Parathyroid adenoma (tissue), 2 donors: ENCODE measurements around the gene KCND1.
A peak's percentile ranks its signal among the peaks of the same experiment; 100 is the strongest.

Source experiments
- H2AFZ ChIP-seq: fragments of 300-600 bp; sonication (generic); one replicate; pipeline ENCODE4 v1.7.0; 2017; ENCODE audit warnings: antibody characterized with exemption, mild to moderate bottlenecking
- H3K27ac ChIP-seq: fragments of 300-600 bp; sonication (generic); one replicate; pipeline ENCODE4 v1.7.0; 2017
- H3K27me3 ChIP-seq: fragments of 300-600 bp; sonication (generic); one replicate; pipeline ENCODE4 v1.7.0; 2017; ENCODE audit warnings: low read length; ENCODE audit not compliant: control insufficient read depth, insufficient read depth
- H3K36me3 ChIP-seq: fragments of 300-600 bp; sonication (generic); one replicate; pipeline ENCODE4 v1.7.0; 2017; ENCODE audit warnings: low read length; ENCODE audit not compliant: control insufficient read depth, insufficient read depth
- H3K4me1 ChIP-seq: fragments of 300-600 bp; sonication (generic); one replicate; pipeline ENCODE4 v1.7.0; 2017; ENCODE audit warnings: control low read depth
- H3K4me2 ChIP-seq: fragments of 300-600 bp; sonication (generic); one replicate; pipeline ENCODE4 v1.7.0; 2017; ENCODE audit warnings: low read length
- H3K4me3 ChIP-seq: fragments of 300-600 bp; sonication (generic); one replicate; pipeline ENCODE4 v1.7.0; 2017; ENCODE audit warnings: low read depth, low read length
- H3K79me2 ChIP-seq: fragments of 300-600 bp; sonication (generic); one replicate; pipeline ENCODE4 v1.7.0; 2017; ENCODE audit warnings: control low read depth
- H3K9ac ChIP-seq: fragments of 300-600 bp; sonication (generic); one replicate; pipeline ENCODE4 v1.7.0; 2017; ENCODE audit warnings: mild to moderate bottlenecking
- H3K9me3 ChIP-seq: fragments of 300-600 bp; sonication (generic); one replicate; pipeline ENCODE4 v1.7.0; 2017; ENCODE audit warnings: low read length; ENCODE audit not compliant: control insufficient read depth
- TF ChIP-seq, protein P1 (sequence below): fragments of 300-600 bp; sonication (generic); IDR thresholded peaks from one replicate; pipeline ENCODE4 v1.7.0; 2017; ENCODE audit warnings: antibody characterized with exemption, mild to moderate bottlenecking
- donor health status: primary hyperparathyroidism.

The KCND1 gene

DNA sequence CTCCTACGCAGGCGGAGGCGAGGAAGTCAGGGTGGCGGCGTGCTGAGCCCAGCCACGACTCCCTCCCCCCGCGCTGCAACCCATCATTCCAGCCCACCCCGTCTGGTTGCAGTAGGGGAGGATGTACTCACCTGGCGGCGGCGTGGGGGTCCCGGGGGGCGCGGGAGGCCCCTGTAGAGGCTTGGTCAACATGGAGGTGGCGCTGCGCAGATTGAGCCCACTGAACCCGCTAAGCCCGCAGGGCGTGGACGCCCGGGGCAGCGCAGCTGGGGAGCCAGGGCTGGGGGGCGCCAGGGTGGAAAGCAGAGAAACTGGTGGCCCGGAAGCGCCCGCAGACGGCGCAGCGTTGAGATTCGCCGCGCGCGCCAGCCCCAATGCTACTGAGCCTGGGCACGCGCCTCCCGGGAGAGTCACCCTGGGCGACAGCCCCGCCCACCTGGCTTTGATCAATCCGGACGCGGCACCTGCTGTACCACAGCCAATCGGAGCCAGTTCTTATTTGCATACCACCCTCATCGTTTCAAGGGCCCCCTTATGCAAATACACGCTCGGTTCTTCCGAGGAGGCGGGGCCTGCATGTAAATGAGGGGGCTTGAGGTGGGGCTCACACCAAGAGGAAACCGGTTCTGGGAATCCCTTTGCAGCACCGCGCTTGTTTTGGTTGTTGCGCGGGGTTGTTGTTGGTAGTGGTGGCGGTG lies 52.9 kb downstream of the KCND1 start, which contains the start of gene PIM2:
PIM2 (minus strand) TSS at position 382 of the 698 bp plus-strand sequence; CDS start at position 192, 190 bp downstream.
- Histone ChIP-seq H3K27me3 (no peaks in the 10 kb centered on the region), H3K27ac (peak within 1 kb of the TSS; percentile 84), H3K36me3 (no peaks in the 10 kb centered on the region), H3K79me2 (no peaks in the 10 kb centered on the region), H3K9ac (peak within 1 kb of the TSS; percentile 50), H3K4me3 (peak within 1 kb of the TSS; percentile 68), H3K9me3 (no peaks in the 10 kb centered on the region), H3K4me1 (peaks cover 6% of the 10 kb centered on the region), H2AFZ (peak within 1 kb of the TSS; percentile 79), H3K4me2 (peak within 1 kb of the TSS; percentile 79)
- TF ChIP-seq, protein P1, sequence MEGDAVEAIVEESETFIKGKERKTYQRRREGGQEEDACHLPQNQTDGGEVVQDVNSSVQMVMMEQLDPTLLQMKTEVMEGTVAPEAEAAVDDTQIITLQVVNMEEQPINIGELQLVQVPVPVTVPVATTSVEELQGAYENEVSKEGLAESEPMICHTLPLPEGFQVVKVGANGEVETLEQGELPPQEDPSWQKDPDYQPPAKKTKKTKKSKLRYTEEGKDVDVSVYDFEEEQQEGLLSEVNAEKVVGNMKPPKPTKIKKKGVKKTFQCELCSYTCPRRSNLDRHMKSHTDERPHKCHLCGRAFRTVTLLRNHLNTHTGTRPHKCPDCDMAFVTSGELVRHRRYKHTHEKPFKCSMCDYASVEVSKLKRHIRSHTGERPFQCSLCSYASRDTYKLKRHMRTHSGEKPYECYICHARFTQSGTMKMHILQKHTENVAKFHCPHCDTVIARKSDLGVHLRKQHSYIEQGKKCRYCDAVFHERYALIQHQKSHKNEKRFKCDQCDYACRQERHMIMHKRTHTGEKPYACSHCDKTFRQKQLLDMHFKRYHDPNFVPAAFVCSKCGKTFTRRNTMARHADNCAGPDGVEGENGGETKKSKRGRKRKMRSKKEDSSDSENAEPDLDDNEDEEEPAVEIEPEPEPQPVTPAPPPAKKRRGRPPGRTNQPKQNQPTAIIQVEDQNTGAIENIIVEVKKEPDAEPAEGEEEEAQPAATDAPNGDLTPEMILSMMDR, result no peak

DNA sequence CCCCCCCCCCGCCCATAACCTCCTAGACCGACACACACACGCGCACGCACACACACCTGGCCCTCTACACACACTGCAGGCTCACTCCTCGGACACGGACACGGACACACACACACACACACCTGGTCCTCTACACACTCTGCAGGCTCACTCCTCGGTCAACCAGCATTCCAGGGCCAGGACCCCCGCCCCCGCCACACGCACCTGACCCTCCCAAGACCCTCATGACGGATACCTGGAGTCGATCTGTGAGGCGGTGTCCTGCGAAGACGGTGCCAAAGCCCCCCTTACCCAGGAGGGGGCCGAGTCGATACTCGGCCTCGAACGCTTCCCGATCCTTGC lies 53.4 kb downstream of the KCND1 start:
- peaks cover 6% of the 10 kb centered on the region for H3K4me1 ChIP-seq
- H3K79me2 ChIP-seq, result no peaks in the 10 kb centered on the region
- H3K9ac ChIP-seq, result peak overlapping the region; percentile 50
- peak overlapping the region; percentile 79 for H2AFZ ChIP-seq
- TF ChIP-seq, protein P1, result no peak
- peak overlapping the region; percentile 79 for H3K4me2 ChIP-seq
- peak overlapping the region; percentile 84 for H3K27ac ChIP-seq
- H3K4me3 ChIP-seq, result peak overlapping the region; percentile 68
- no peaks in the 10 kb centered on the region for H3K36me3 ChIP-seq
- no peaks in the 10 kb centered on the region for H3K27me3 ChIP-seq
- H3K9me3 ChIP-seq, result no peaks in the 10 kb centered on the region

DNA sequence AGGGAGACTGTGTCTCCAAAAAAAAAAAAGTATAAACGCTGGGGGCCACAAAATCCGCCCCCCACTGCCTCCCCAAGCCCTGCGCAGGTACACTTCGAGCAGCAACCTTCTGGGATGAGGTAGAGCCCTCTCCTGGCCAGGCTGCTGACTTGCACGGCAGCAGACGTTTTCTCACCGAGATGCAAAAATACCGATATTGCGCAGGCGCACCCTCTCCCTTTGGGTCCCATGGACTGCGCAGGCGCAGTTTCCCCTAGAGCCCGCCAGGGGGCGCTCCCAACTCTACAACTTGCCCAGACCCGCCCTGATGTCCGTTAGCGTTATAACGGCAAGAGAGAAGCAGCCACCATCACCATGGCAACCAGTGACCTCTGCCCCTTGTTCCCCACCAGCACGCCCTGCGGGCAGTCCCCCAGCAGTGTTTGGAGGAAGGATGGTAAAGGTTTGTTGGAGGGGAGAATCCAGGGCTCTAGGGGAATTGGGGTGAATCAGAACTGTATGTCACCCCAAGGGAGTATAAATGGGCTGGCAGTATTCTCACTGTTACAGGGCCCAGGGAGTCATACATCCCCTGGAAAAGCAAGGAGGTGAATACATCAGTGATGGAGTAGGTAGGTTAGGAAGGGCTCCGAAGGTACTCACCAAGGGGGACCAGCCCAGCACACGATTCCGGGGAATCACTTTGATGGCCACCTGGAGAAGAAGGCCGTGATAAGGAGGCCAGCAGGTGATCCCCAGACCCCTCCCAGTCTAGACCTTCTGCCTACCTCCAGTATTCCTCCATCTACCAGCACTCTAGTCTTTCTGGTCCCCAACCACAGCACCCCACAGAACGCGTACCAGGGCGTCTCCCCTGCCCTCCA lies 54.3 kb downstream of the KCND1 start:
- no peak overlapping the region for H3K9ac ChIP-seq
- no peak overlapping the region for H2AFZ ChIP-seq
- peaks cover 6% of the 10 kb centered on the region for H3K4me1 ChIP-seq
- no peaks in the 10 kb centered on the region for H3K36me3 ChIP-seq
- H3K4me3 ChIP-seq, result no peak overlapping the region
- H3K9me3 ChIP-seq, result no peaks in the 10 kb centered on the region
- TF ChIP-seq, protein P1, result peak; percentile 96
- H3K27ac ChIP-seq, result peak overlapping the region; percentile 53
- peak overlapping the region; percentile 8 for H3K4me2 ChIP-seq
- H3K79me2 ChIP-seq, result no peaks in the 10 kb centered on the region
- H3K27me3 ChIP-seq, result no peaks in the 10 kb centered on the region

DNA sequence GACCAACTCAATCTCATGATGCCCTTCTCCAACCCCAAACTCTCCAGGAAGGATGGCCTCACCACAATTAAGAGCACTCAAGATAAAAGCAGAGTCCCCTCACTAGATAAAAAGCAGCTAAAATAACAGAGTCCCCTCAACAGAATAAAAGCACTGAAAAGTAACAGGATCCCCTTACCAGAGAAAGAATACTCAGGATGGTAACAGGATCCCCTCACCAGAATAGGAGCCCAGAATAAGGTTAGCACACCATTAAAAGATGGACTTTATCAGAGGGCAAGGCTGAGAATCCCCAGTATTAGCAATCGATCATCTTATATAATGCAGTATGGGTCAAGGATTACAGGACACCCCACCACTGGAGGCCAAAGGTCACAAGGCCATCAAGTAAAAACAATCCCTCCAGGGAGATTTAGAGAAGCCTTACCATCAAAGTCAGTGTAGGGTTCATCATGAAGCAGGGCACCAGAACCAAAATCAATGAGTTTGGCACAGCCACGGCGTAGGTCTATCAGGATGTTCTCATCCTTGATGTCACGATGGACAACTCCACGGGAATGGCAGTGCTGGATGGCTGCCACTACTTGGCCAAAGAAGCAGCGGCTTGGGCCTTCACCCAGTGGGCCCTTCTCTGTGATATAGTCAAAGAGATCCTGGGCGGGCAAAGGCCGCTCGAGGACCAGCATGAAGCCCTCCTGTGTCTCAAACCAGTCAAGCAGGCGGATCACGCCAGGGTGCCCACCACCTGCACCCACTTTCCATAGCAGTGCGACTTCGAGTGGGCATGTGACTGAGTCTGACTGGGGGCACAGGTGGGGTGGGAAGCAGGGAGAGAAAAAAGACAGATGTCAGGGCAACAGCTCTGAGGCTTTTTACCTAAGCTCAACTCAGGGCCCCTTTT lies 56.8 kb downstream of the KCND1 start:
- peaks cover 7% of the 10 kb centered on the region for H3K79me2 ChIP-seq
- peaks cover 8% of the 10 kb centered on the region for H3K4me1 ChIP-seq
- TF ChIP-seq, protein P1, result no peak
- no peak overlapping the region for H3K9ac ChIP-seq
- H3K4me2 ChIP-seq, result no peak overlapping the region
- no peaks in the 10 kb centered on the region for H3K36me3 ChIP-seq
- H2AFZ ChIP-seq, result no peak overlapping the region
- H3K27ac ChIP-seq, result no peak overlapping the region
- no peaks in the 10 kb centered on the region for H3K27me3 ChIP-seq
- H3K4me3 ChIP-seq, result no peak overlapping the region
- no peaks in the 10 kb centered on the region for H3K9me3 ChIP-seq
